ENCODE measurements around the gene ANTKMT.

ANTKMT gene

DNA sequence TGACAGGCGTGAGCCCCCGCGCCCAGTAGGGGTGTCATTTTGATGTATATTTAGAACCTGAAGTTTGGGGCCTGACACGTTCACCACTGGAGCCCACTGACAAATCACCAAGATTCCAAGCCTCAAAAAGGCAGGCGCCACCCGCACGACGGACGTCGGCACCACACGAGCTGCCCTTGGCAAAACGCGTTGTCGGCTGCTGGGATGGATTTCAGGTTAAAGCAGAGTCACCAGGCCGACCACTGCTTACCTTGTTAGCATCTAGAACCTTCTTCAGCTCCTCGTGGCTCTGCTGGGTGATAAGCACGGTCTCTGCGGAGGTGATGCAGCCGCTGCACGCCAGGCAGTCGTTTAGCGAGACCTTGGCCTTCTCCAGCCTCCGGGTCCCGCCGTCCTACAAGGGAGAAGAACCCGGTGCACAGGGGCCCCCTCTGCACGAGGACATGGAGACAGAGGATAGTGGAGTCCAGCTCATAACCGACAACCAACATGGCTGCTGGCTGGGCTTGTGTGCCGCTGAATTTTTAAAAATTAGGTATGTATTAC is 16.1 kb downstream of the ANTKMT start:
- TF ChIP-seq EGR1 (IDR thresholded peaks at IDR 0.05) (no peak), ZBTB7A (IDR thresholded peaks at IDR 0.05; ENCODE audit: low read depth) (no peak), RAD21 (IDR thresholded peaks at IDR 0.05; ENCODE audit: low read depth) (no peak), TEAD4 (IDR thresholded peaks at IDR 0.05) (no peak), TCF12 (IDR thresholded peaks at IDR 0.05; ENCODE audit: low read depth) (no peak), NFIC (IDR thresholded peaks at IDR 0.05) (no peak)
- TF ChIP-seq, protein P1, sequence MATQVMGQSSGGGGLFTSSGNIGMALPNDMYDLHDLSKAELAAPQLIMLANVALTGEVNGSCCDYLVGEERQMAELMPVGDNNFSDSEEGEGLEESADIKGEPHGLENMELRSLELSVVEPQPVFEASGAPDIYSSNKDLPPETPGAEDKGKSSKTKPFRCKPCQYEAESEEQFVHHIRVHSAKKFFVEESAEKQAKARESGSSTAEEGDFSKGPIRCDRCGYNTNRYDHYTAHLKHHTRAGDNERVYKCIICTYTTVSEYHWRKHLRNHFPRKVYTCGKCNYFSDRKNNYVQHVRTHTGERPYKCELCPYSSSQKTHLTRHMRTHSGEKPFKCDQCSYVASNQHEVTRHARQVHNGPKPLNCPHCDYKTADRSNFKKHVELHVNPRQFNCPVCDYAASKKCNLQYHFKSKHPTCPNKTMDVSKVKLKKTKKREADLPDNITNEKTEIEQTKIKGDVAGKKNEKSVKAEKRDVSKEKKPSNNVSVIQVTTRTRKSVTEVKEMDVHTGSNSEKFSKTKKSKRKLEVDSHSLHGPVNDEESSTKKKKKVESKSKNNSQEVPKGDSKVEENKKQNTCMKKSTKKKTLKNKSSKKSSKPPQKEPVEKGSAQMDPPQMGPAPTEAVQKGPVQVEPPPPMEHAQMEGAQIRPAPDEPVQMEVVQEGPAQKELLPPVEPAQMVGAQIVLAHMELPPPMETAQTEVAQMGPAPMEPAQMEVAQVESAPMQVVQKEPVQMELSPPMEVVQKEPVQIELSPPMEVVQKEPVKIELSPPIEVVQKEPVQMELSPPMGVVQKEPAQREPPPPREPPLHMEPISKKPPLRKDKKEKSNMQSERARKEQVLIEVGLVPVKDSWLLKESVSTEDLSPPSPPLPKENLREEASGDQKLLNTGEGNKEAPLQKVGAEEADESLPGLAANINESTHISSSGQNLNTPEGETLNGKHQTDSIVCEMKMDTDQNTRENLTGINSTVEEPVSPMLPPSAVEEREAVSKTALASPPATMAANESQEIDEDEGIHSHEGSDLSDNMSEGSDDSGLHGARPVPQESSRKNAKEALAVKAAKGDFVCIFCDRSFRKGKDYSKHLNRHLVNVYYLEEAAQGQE (IDR thresholded peaks at IDR 0.05; ENCODE audit: low read depth) = no peak
- TF ChIP-seq, protein P2, sequence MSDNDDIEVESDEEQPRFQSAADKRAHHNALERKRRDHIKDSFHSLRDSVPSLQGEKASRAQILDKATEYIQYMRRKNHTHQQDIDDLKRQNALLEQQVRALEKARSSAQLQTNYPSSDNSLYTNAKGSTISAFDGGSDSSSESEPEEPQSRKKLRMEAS (IDR thresholded peaks at IDR 0.05) = no peak

DNA sequence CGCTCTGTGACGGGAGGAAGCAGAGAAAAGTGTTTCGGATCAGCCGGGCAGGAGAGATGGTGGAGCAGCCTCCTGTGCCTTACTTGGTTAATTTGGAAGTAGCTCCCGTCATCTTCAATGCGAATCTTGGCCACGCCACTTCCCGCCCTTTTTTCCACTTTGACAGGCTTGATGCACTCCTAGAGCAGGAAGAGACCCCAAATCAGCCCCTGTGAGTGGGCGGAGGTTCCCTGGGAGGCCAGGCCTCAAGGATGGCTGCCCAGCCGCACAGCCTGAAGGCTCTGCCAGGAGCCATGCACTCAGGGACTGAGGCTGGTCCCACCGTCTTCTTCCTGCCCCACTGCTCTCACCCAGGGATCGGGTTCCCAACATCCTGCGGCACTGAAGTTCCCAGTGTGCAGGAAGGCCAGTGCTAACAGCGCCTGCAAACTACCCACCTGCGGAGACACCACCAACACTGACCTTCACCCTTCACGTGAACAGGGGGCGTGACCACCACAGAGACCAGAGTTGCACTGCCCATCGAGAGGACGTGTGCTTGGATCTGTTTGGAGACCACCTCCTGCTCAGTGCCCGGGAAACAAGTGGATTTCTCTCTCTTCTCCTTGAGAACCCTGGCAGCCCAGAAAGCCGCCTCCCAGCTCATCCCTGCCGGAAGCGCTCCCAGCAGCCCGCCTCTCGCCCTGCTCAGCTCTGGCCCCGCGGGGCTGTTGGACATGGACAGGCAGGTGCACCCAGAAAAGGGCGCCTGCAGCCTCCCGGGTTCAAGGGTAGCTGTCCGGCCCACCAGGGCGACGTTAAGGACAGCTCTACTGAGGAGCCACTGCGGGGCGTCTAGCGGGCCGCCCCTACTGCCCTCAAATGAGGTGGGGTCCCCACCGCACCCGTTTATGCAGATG is 18.9 kb downstream of the ANTKMT start:
- TF ChIP-seq CREB1 (IDR thresholded peaks at IDR 0.05; ENCODE audit: low read depth) = no peak
- no peak for TF ChIP-seq EP300 (IDR thresholded peaks at IDR 0.05; ENCODE audit: borderline replicate concordance)
- TF ChIP-seq, protein P2 (IDR thresholded peaks at IDR 0.05) = no peak
- TF ChIP-seq YY1 (IDR thresholded peaks at IDR 0.05; ENCODE audit: low read depth) = no peak
- no peak for TF ChIP-seq ZBTB7A (IDR thresholded peaks at IDR 0.05; ENCODE audit: low read depth)
- no peak for TF ChIP-seq EGR1 (IDR thresholded peaks at IDR 0.05)
- TF ChIP-seq FOXM1 (IDR thresholded peaks at IDR 0.05; ENCODE audit: borderline replicate concordance, low read depth) = no peak
- no peak for TF ChIP-seq TAF1 (IDR thresholded peaks at IDR 0.05; ENCODE audit: low read depth)
- TF ChIP-seq TEAD4 (IDR thresholded peaks at IDR 0.05) = no peak
- TF ChIP-seq CEBPB (IDR thresholded peaks at IDR 0.05) = no peak
- TF ChIP-seq RAD21 (IDR thresholded peaks at IDR 0.05; ENCODE audit: low read depth) = no peak
- no peak for TF ChIP-seq TCF12 (IDR thresholded peaks at IDR 0.05; ENCODE audit: low read depth)
- TF ChIP-seq, protein P1 (IDR thresholded peaks at IDR 0.05; ENCODE audit: low read depth) = no peak
- TF ChIP-seq, protein P3, sequence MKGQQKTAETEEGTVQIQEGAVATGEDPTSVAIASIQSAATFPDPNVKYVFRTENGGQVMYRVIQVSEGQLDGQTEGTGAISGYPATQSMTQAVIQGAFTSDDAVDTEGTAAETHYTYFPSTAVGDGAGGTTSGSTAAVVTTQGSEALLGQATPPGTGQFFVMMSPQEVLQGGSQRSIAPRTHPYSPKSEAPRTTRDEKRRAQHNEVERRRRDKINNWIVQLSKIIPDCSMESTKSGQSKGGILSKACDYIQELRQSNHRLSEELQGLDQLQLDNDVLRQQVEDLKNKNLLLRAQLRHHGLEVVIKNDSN (IDR thresholded peaks at IDR 0.05) = no peak
- TF ChIP-seq NFIC (IDR thresholded peaks at IDR 0.05) = no peak

DNA sequence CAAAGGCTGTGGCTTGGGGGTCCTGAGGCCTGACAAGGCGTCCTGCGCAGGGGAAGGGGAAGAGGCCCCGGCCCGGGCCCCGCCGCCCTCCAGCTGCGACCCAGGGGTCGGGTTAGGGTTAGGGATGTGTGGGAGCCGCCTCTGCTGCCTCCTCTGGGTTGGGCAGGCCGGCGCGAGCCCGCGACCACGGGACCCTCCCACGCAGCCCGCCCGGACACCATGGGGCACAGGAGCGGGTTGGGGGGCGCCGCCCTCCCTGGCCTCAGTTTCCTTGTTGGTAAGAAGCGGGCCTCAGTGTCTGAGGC is 19.5 kb downstream of the ANTKMT start:
- TF ChIP-seq CEBPB (IDR thresholded peaks at IDR 0.05) (no peak), TEAD4 (IDR thresholded peaks at IDR 0.05) (no peak), NFIC (IDR thresholded peaks at IDR 0.05) (no peak), FOXM1 (IDR thresholded peaks at IDR 0.05; ENCODE audit: borderline replicate concordance, low read depth) (no peak)
- TF ChIP-seq, protein P1 (IDR thresholded peaks at IDR 0.05; ENCODE audit: low read depth) = no peak
- TF ChIP-seq, protein P2 (IDR thresholded peaks at IDR 0.05) = no peak

DNA sequence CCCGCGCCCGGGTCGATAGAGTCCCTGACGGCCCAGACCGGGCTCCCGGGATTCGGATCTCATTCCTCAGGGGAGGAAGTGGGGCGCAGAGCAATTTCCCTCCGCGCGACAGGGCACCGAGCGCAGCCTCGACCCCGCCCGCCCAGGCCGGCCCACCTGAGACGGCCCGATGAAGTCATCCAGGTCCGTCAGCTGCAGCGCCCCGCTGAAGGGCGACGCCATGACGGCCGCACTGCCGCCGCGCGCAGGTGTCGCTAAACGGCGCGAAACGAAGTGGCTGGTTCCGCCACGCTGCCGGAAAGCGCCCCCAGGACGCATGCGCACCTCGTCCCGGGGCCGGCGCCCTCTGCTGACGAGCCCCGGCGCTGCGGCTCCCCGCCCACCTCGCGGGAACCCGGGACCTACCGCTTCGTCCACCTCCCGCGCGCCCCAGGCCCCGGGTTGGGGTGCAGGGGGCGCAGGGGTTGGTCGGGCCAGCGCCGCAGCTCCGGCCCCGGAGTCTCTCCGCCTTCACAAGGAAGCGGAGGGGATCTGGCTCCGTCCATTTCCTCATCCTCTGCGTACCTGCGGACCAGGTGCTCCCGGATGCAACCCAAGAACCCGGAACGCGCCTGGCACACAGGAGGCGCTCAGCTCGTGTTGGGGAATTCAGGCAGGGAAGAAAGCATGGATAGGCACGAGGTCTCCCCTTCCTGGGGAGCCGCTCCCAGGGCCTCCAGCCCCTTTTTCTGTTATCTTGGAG is 20.0 kb downstream of the ANTKMT start, which contains the start of gene CIAO3:
Gene CIAO3 (minus strand): TSS at position 234 of the 742 bp plus-strand sequence. CDS start 12 bp downstream, at position 222.
- TF ChIP-seq TEAD4 (IDR thresholded peaks at IDR 0.05) (no peak; the same call in none of the 2 replicates), FOXM1 (IDR thresholded peaks at IDR 0.05; ENCODE audit: borderline replicate concordance, low read depth) (no peak), EP300 (IDR thresholded peaks at IDR 0.05; ENCODE audit: borderline replicate concordance) (peak; percentile 26; the same call in 1 of the 2 replicates), CEBPB (IDR thresholded peaks at IDR 0.05) (no peak), YY1 (IDR thresholded peaks at IDR 0.05; ENCODE audit: low read depth) (peak; percentile 97), TCF12 (IDR thresholded peaks at IDR 0.05; ENCODE audit: low read depth) (peak; percentile 51; the same call in 1 of the 2 replicates), RAD21 (IDR thresholded peaks at IDR 0.05; ENCODE audit: low read depth) (peak; percentile 12; the same call in 1 of the 2 replicates), CREB1 (IDR thresholded peaks at IDR 0.05; ENCODE audit: low read depth) (peak; percentile 85), NFIC (IDR thresholded peaks at IDR 0.05) (peak; percentile 49), TAF1 (IDR thresholded peaks at IDR 0.05; ENCODE audit: low read depth) (peak; percentile 98), ZBTB7A (IDR thresholded peaks at IDR 0.05; ENCODE audit: low read depth) (peak; percentile 42; the same call in 1 of the 2 replicates), EGR1 (IDR thresholded peaks at IDR 0.05) (peak; percentile 58)
- TF ChIP-seq, protein P1 (IDR thresholded peaks at IDR 0.05; ENCODE audit: low read depth) = no peak
- TF ChIP-seq, protein P2 (IDR thresholded peaks at IDR 0.05) = peak; percentile 93
- TF ChIP-seq, protein P3 (IDR thresholded peaks at IDR 0.05) = peak; percentile 48
